Parathyroid adenoma (tissue), 2 donors: ENCODE results near the gene SEMA3B.

Experiments
- H2AFZ ChIP-seq: fragments of 300-600 bp; sonication (generic); one replicate; pipeline ENCODE4 v1.7.0; 2017; ENCODE audit warnings: antibody characterized with exemption, mild to moderate bottlenecking
- H3K27ac ChIP-seq: fragments of 300-600 bp; sonication (generic); one replicate; pipeline ENCODE4 v1.7.0; 2017
- H3K27me3 ChIP-seq: fragments of 300-600 bp; sonication (generic); one replicate; pipeline ENCODE4 v1.7.0; 2017; ENCODE audit warnings: low read length; ENCODE audit not compliant: control insufficient read depth, insufficient read depth
- H3K36me3 ChIP-seq: fragments of 300-600 bp; sonication (generic); one replicate; pipeline ENCODE4 v1.7.0; 2017; ENCODE audit warnings: low read length; ENCODE audit not compliant: control insufficient read depth, insufficient read depth
- H3K4me1 ChIP-seq: fragments of 300-600 bp; sonication (generic); one replicate; pipeline ENCODE4 v1.7.0; 2017; ENCODE audit warnings: control low read depth
- H3K4me2 ChIP-seq: fragments of 300-600 bp; sonication (generic); one replicate; pipeline ENCODE4 v1.7.0; 2017; ENCODE audit warnings: low read length
- H3K4me3 ChIP-seq: fragments of 300-600 bp; sonication (generic); one replicate; pipeline ENCODE4 v1.7.0; 2017; ENCODE audit warnings: low read depth, low read length
- H3K79me2 ChIP-seq: fragments of 300-600 bp; sonication (generic); one replicate; pipeline ENCODE4 v1.7.0; 2017; ENCODE audit warnings: control low read depth
- H3K9ac ChIP-seq: fragments of 300-600 bp; sonication (generic); one replicate; pipeline ENCODE4 v1.7.0; 2017; ENCODE audit warnings: mild to moderate bottlenecking
- H3K9me3 ChIP-seq: fragments of 300-600 bp; sonication (generic); one replicate; pipeline ENCODE4 v1.7.0; 2017; ENCODE audit warnings: low read length; ENCODE audit not compliant: control insufficient read depth
- TF ChIP-seq, protein P1 (sequence below): fragments of 300-600 bp; sonication (generic); IDR thresholded peaks from one replicate; pipeline ENCODE4 v1.7.0; 2017; ENCODE audit warnings: antibody characterized with exemption, mild to moderate bottlenecking
- donor health status: primary hyperparathyroidism.

SEMA3B gene

DNA sequence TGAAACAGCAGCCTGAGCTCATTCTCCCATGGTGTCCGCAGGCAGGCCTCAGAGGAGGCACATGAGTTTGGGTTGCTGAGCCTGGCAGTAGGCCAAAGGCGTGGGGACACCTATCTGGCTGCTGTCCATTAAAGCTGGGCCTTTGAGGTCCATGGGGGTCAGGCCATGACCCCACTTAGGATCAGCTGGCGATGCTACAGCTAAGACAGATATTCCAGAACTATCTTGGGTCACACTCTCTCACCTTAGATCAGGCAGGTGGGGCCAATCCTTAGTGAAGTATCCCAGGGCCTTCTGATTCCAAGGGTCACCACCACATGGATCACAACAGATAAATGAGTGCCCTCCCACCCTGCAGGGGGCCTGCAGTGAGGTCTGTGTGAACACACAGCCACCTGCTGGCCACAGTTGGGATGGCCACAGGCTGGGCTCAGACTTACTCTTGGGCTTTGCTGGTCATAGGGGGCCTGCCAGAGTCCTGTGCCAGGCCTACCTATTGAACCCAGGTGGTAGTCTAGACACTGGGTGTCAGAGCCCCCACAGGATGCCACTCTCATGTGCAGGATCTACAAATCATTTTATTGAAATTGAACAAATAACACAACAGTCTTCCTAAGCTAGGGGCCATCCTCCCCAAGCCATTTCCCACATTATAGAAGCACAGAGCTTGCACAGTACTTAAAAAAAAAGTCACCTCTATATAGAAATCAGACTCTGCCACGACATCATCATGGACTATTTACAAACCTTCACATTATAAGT is 55.6 kb downstream of the SEMA3B start:
- H3K79me2 ChIP-seq, result peaks cover 12% of the 10 kb centered on the region
- TF ChIP-seq, protein P1, sequence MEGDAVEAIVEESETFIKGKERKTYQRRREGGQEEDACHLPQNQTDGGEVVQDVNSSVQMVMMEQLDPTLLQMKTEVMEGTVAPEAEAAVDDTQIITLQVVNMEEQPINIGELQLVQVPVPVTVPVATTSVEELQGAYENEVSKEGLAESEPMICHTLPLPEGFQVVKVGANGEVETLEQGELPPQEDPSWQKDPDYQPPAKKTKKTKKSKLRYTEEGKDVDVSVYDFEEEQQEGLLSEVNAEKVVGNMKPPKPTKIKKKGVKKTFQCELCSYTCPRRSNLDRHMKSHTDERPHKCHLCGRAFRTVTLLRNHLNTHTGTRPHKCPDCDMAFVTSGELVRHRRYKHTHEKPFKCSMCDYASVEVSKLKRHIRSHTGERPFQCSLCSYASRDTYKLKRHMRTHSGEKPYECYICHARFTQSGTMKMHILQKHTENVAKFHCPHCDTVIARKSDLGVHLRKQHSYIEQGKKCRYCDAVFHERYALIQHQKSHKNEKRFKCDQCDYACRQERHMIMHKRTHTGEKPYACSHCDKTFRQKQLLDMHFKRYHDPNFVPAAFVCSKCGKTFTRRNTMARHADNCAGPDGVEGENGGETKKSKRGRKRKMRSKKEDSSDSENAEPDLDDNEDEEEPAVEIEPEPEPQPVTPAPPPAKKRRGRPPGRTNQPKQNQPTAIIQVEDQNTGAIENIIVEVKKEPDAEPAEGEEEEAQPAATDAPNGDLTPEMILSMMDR, result peak; percentile 89
- H3K27me3 ChIP-seq, result no peaks in the 10 kb centered on the region
- H3K4me3 ChIP-seq, result no peak overlapping the region
- no peak overlapping the region for H3K9ac ChIP-seq
- H2AFZ ChIP-seq, result no peak overlapping the region
- peaks cover 26% of the 10 kb centered on the region for H3K4me1 ChIP-seq
- peak overlapping the region; percentile 88 for H3K27ac ChIP-seq
- no peaks in the 10 kb centered on the region for H3K36me3 ChIP-seq
- H3K9me3 ChIP-seq, result no peaks in the 10 kb centered on the region
- peak overlapping the region; percentile 17 for H3K4me2 ChIP-seq

DNA sequence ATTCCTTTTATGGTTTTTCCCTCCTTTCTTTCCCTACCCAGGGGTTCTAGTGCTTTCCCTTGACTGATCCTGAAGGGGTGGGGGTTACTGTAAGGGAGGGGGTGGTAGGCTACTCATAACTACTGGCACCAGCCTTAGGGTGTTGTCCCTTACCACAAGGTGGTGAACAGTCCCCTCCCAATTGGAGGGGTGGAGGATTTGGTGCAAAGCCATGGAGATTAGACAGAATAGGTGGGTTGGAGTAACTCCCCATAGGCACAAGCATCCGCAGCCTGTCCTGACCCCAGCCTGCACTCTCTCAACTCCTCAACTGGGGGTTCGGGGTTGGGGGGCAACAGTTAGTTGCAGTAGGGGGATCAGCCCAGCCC is 56.1 kb downstream of the SEMA3B start:
- Histone ChIP-seq H3K9ac (no peak overlapping the region), H3K4me3 (no peak overlapping the region), H3K27ac (no peak overlapping the region), H3K36me3 (no peaks in the 10 kb centered on the region), H3K9me3 (no peaks in the 10 kb centered on the region), H3K79me2 (peaks cover 12% of the 10 kb centered on the region), H3K4me2 (no peak overlapping the region), H2AFZ (no peak overlapping the region), H3K27me3 (no peaks in the 10 kb centered on the region), H3K4me1 (peaks cover 26% of the 10 kb centered on the region)
- TF ChIP-seq, protein P1, result no peak

DNA sequence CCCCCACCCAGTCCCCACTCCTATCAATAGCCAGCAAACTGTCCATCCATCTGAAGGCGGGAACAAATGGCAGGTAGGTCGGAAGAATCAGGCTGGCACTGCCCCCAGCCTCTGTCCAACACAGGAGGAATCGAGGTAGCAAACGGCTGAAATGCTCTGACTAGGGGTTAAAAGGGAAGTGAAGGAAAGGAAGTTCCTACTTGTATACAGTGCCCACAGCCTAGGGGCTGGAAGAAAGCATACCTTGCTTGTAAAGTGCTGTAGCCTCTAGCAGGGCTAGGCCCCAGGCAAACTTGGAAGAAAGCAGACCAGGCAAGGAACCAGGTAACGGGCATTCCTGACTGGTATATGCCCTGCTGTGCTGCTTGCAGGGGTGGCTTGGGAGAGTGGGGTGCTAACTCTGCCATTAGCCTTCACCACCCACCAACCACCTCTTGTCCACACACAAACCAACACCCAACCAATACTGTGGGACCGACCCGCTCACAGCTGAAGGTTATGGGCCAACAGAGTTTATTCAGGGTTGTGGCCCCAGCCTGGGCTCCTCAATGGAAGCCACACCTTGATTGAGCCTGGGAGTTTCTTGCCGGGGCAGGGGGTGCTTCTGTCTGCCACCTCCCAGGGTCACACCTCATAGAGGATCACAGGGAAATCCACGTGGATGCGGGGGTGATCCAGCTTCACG is 56.7 kb downstream of the SEMA3B start:
- Histone ChIP-seq H3K9ac (no peak overlapping the region), H3K4me3 (no peak overlapping the region), H3K79me2 (peaks cover 12% of the 10 kb centered on the region), H3K4me1 (peaks cover 21% of the 10 kb centered on the region), H3K9me3 (no peaks in the 10 kb centered on the region), H3K4me2 (no peak overlapping the region), H2AFZ (no peak overlapping the region), H3K36me3 (no peaks in the 10 kb centered on the region), H3K27ac (no peak overlapping the region), H3K27me3 (no peaks in the 10 kb centered on the region)
- TF ChIP-seq, protein P1, result no peak

DNA sequence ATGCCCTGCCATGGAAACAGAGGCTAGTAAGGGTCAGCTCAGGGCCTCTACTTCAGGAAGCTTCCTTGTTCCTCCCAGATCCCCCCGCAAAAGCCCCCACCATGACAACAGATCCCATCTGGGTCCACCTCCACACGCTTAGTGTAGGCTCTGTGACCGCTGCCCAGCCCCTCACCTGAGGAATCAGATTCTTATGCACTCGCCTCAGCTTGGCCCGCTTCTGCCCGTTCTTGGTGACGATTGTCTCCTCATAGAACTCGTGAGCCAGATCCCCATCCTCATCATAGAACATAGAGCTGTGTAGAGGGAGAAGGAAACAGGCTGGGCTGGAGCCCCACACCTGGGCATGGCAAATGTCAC is 57.2 kb downstream of the SEMA3B start:
- Histone ChIP-seq H3K27ac (no peak overlapping the region), H3K9me3 (no peaks in the 10 kb centered on the region), H3K9ac (no peak overlapping the region), H2AFZ (no peak overlapping the region), H3K79me2 (peaks cover 12% of the 10 kb centered on the region), H3K4me3 (no peak overlapping the region), H3K27me3 (no peaks in the 10 kb centered on the region), H3K36me3 (no peaks in the 10 kb centered on the region), H3K4me1 (peaks cover 21% of the 10 kb centered on the region), H3K4me2 (no peak overlapping the region)
- TF ChIP-seq, protein P1, result no peak

DNA sequence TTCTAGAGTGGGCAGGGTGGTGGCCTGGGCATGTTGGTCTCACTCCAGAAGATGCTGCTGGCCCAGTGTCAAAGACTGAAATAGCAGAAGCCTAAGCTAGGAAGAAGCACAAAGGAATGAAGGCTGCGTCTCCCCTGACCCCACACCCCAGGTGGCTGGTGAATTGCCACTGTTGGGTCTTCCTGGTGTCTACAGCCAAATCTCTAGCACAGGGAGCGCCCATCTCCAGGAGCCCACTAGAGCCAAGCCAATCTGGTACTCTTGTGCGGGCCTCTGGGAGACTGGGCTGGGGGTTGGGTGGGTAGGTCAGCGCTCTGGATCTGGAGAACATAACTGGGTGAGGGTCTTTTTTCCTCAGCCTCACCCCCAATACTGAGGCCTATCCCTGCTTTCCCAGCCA is 58.2 kb downstream of the SEMA3B start:
- H3K9me3 ChIP-seq, result no peaks in the 10 kb centered on the region
- H3K9ac ChIP-seq, result peak overlapping the region; percentile 95
- peaks cover 12% of the 10 kb centered on the region for H3K79me2 ChIP-seq
- no peaks in the 10 kb centered on the region for H3K27me3 ChIP-seq
- peaks cover 16% of the 10 kb centered on the region for H3K4me1 ChIP-seq
- TF ChIP-seq, protein P1, result no peak
- no peak overlapping the region for H2AFZ ChIP-seq
- no peak overlapping the region for H3K27ac ChIP-seq
- H3K4me3 ChIP-seq, result peak overlapping the region; percentile 84
- no peaks in the 10 kb centered on the region for H3K36me3 ChIP-seq
- peak overlapping the region; percentile 90 for H3K4me2 ChIP-seq
